HG03457 (cell line): Measurements from ENCODE around the gene ASXL1.
"Not testable (repeated sequence)": the region's sequence is repeated elsewhere in the genome, so short reads cannot be mapped to it uniquely, and the experiment has no call there.

Source experiments
- ATAC-seq: cut with Tn5 transposase; IDR thresholded peaks from one replicate; pipeline ENCODE4 v1.9.1; 2021; ENCODE audit warnings: moderate number of reproducible peaks; ENCODE audit not compliant: unreplicated experiment

The ASXL1 gene

GRCh38 chr20:32397567-32398084, 39.5 kb downstream of the ASXL1 start:
- ATAC-seq = no peak

GRCh38 chr20:32400476-32400875, 42.3 kb downstream of the ASXL1 start:
- ATAC-seq = no peak

DNA sequence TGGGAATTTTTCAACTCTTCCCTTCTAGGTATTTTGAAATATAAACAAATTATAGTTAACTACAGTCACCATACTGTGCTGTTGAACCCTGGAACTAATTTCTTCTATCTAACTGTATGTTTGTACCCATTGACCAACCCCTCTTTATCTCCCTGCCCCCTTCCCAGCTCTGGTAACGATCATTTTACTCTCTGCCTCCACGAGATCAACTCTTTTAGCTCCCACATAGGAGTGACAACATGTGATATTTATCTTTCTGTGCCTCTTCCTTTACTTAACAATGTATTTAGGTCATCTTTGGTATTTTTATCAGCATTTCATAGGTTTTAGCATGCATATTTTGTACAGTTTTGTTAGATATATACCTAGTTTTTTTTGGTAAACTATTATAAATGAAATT, 45.9 kb downstream of the ASXL1 start:
- ATAC-seq = no peak

GRCh38 chr20:32406701-32407100, 48.6 kb downstream of the ASXL1 start:
- no peak for ATAC-seq

DNA sequence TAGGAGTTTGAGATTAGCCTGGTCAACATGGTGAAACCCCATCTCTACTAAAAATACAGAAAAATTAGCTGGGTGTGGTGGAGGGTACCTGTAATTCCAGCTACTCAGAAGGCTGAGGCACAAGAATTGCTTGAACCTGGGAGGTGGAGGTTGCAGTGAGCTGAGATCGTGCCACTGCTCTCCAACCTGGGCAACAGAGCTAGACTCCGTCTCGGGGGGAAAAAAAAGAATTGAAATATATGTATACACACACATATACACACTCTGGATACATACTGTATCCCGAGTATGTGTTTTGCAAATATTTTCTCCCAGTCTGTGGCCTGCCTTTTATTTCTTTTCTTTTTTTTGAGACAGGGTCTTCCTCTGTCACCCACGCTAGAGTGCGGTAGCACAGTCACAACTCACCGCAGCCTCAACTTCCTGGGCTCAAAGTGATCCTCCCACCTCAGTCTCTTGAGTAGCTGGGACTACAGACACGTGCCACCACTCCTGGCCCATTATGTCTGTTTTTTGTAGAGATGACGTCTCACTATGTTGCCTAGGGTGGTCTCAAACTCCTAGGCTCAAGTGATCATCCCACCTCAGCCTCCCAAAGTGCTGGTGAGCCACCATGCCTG, 49.1 kb downstream of the ASXL1 start:
- not testable (repeated sequence) for ATAC-seq

- ATAC-seq = no peak
These were observed 54.0 kb downstream of the ASXL1 start for GRCh38 chr20:32411955-32412706.

DNA sequence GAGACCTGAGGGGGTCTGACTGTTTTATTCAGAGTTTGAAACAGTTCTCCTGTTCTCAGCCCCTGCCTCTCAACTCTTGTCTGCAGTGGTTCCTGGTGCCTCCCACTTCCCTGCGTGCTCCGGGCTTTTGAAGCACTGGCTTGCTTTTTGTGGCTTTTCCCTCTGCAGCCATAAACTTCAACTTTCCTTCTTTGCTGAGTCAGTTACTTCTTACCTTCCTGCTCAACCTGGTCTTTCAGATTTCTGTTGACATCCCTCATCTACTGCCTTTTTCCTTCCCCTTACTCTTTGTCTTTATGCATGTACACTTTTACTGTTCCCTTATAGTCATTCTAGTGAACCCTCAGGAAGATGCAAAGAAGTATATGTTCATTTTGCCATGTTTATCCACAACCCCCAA, 57.4 kb downstream of the ASXL1 start:
- no peak for ATAC-seq

- no peak for ATAC-seq
These were observed 58.1 kb downstream of the ASXL1 start for GRCh38 chr20:32416206-32416605.

DNA sequence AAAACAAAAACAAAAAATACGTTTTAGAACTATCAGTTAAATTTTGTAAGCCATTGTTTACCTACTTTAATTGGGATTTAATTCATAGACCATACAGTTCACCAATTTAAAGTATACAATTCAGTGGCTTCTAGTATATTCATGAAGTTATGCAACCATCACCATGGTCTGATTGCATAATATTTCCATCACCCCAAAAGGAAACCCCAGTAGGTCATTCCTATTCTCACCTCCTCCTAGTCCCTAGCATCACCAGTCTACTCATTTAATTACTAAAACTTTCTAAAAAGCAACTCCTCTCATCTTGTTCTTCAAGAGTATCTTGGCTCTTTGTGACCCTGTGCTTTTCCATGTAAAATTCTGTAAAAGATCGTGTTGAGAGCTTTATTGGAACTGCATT, 60.2 kb downstream of the ASXL1 start:
- no peak for ATAC-seq

- no peak for ATAC-seq
These were observed 63.2 kb downstream of the ASXL1 start for GRCh38 chr20:32421290-32421689.

- no peak for ATAC-seq
These were observed 69.9 kb downstream of the ASXL1 start for GRCh38 chr20:32427996-32428395.

DNA sequence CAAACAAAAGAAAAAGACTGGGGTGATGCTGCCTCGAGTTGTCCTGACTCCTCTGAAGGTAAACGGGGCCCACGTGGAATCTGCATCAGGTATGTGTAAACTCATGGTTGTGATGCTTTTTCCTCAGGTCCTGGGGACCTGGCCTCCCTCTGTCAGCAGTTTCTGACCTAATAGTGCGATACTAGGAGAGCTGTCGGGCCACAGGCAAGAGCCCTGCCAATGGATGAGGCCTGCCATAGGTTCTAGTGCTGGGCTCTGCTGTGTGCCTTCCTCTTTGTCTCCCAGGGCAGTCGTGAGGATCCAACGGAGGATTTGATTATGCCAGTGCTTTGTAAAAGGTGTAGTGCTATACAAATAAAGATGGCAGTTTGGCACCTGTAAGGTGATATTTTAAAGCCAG, 71.2 kb downstream of the ASXL1 start:
- no peak for ATAC-seq

GRCh38 chr20:32429745-32430360, 71.7 kb downstream of the ASXL1 start:
- no peak for ATAC-seq

- ATAC-seq = no peak
These were observed 73.3 kb downstream of the ASXL1 start for GRCh38 chr20:32431457-32431856.

DNA sequence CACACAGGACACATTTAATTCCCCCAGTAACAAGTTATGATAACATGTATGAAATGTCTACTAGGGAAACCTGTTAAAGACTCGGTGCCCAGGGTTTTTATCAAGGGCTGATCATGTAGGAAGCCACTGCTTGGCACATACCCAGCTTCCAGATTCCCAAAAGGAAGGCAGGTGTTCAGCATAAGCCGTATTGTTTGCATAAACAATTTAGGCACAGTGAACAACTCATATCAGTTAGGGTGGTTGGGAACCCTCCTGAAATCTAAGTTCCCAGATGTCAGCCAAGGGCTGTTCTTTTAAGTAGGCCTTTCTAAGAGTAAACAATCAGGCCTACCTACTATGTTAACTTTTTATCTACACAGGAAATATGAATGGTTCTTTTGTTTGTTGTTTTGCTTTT, 74.1 kb downstream of the ASXL1 start:
- ATAC-seq = no peak

- ATAC-seq = no peak
These were observed 75.3 kb downstream of the ASXL1 start for GRCh38 chr20:32433311-32434021.

GRCh38 chr20:32434434-32434833, 76.3 kb downstream of the ASXL1 start:
- no peak for ATAC-seq

DNA sequence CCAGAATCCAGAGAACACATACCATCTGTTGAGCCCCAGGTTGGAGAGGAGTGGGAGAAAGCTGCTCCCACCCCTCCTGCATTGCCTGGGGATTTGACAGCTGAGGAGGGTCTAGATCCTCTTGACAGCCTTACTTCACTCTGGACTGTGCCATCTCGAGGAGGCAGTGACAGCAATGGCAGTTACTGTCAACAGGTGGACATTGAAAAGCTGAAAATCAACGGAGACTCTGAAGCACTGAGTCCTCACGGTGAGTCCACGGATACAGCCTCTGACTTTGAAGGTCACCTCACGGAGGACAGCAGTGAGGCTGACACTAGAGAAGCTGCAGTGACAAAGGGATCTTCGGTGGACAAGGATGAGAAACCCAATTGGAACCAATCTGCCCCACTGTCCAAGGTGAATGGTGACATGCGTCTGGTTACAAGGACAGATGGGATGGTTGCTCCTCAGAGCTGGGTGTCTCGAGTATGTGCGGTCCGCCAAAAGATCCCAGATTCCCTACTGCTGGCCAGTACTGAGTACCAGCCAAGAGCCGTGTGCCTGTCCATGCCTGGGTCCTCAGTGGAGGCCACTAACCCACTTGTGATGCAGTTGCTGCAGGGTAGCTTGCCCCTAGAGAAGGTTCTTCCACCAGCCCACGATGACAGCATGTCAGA, 77.4 kb downstream of the ASXL1 start:
- no peak for ATAC-seq

GRCh38 chr20:32436142-32436861, 78.2 kb downstream of the ASXL1 start:
- no peak for ATAC-seq

DNA sequence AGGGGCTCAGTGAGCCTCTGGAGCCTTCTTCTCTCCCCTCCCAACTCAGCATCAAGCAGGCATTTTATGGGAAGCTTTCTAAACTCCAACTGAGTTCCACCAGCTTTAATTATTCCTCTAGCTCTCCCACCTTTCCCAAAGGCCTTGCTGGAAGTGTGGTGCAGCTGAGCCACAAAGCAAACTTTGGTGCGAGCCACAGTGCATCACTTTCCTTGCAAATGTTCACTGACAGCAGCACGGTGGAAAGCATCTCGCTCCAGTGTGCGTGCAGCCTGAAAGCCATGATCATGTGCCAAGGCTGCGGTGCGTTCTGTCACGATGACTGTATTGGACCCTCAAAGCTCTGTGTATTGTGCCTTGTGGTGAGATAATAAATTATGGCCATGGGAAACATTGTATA, 78.8 kb downstream of the ASXL1 start:
- no peak for ATAC-seq
